Smooth muscle cell (in vitro differentiated cells): Measurements from ENCODE around the gene TDP1. TPM values are rescaled to one million over a fixed set of nuclear protein-coding genes. Genes with fewer than 3 reads are reported as not detected.

Source experiments
- DNase-seq: peaks from one replicate; lab custom pipeline; 2025; ENCODE audit not compliant: unreplicated experiment; lab: John Stamatoyannopoulos, UW
- H2AFZ ChIP-seq: fragments of 200-600 bp; sonication (generic); 2 replicates; pipeline ENCODE4 v1.6.0; 2016; ENCODE audit warnings: antibody characterized with exemption, low read depth, mild to moderate bottlenecking
- H3F3A ChIP-seq: fragments of 200-600 bp; sonication (generic); 2 replicates; pipeline ENCODE4 v1.6.0; 2017; ENCODE audit warnings: antibody characterized with exemption, low read depth
- H3K27ac ChIP-seq: fragments of 200-600 bp; sonication (generic); 2 replicates; pipeline ENCODE4 v1.5.1; 2016; ENCODE audit warnings: low read depth, mild to moderate bottlenecking
- H3K27me3 ChIP-seq: fragments of 200-600 bp; sonication (generic); 2 replicates; pipeline ENCODE4 v1.6.1; 2016; ENCODE audit warnings: low read depth, mild to moderate bottlenecking
- H3K36me3 ChIP-seq: fragments of 200-600 bp; sonication (generic); 2 replicates; pipeline ENCODE4 v1.5.1; 2016; ENCODE audit warnings: low read depth
- H3K4me1 ChIP-seq: fragments of 200-600 bp; sonication (generic); 2 replicates; pipeline ENCODE4 v1.5.1; 2016; ENCODE audit warnings: low read depth
- H3K4me2 ChIP-seq: fragments of 200-600 bp; sonication (generic); 2 replicates; pipeline ENCODE4 v1.6.0; 2016; ENCODE audit warnings: mild to moderate bottlenecking
- H3K4me3 ChIP-seq: fragments of 200-600 bp; sonication (generic); 2 replicates; pipeline ENCODE4 v1.5.1; 2016; ENCODE audit warnings: mild to moderate bottlenecking
- H3K79me2 ChIP-seq: fragments of 200-600 bp; sonication (generic); 2 replicates; pipeline ENCODE4 v1.6.0; 2016; ENCODE audit warnings: low read depth, mild to moderate bottlenecking
- H3K9ac ChIP-seq: fragments of 200-600 bp; sonication (generic); 2 replicates; pipeline ENCODE4 v1.6.0; 2016; ENCODE audit warnings: low read depth
- H3K9me3 ChIP-seq: fragments of 200-600 bp; sonication (generic); replicated peaks from 2 replicates; pipeline ENCODE4 v1.5.1; 2016; ENCODE audit warnings: low read depth
- H4K20me1 ChIP-seq: fragments of 200-600 bp; sonication (generic); 2 replicates; pipeline ENCODE4 v1.6.0; 2016; ENCODE audit warnings: low read depth
- CTCF ChIP-seq: fragments of 200-600 bp; sonication (generic); IDR thresholded peaks from 2 replicates; pipeline ENCODE4 v1.5.1; 2017; ENCODE audit warnings: borderline replicate concordance, mild to moderate bottlenecking, antibody characterized with exemption; ENCODE audit not compliant: insufficient read depth, poor library complexity, severe bottlenecking
- WGBS: methylation state at CpG from one replicate; pipeline ENCODE4 v1.1.7; 2016; ENCODE audit warnings: low lambda C conversion rate; 5-methylcytosine and 5-hydroxymethylcytosine counted together
- polyA plus RNA-seq: library from polyadenylated mRNA; unstranded; fragments of >200 nt; fragmentation: Nextera tagmentation; extraction: Ambion mirVana; gene quantifications from 2 replicates; pipeline ENCODE4 v1.2.1, GENCODE V29; 2016
- total RNA-seq: library from RNA; depleted of rRNA; stranded (reverse); fragments of >200 nt; gene quantifications from 2 replicates; pipeline ENCODE4 v1.2.3, GENCODE V29; 2014

TDP1 gene
- total and polyA plus RNA-seq, 2 experiments from 2014 or later = 10.0 to 22.3 TPM

GRCh38 chr14:90060312-90060964 is 104.7 kb downstream of the TDP1 start:
- H3K4me3 ChIP-seq = peak overlapping the region; percentile 57
- peak overlapping the region; percentile 59 for H2AFZ ChIP-seq
- no peaks in the 10 kb centered on the region for H4K20me1 ChIP-seq
- under 1% methylated on average over 60 of the region's 80 CpGs for WGBS
- no peak for DNase-seq
- TF ChIP-seq CTCF = peak; percentile 51
- H3K79me2 ChIP-seq = no peaks in the 10 kb centered on the region
- peak overlapping the region; percentile 82 for H3K4me2 ChIP-seq
- no peak overlapping the region for H3K27ac ChIP-seq
- H3K27me3 ChIP-seq = peaks cover 84% of the 10 kb centered on the region
- H3K4me1 ChIP-seq = peaks cover 12% of the 10 kb centered on the region
- no peaks in the 10 kb centered on the region for H3K36me3 ChIP-seq
- H3K9ac ChIP-seq = no peak overlapping the region
- no peaks in the 10 kb centered on the region for H3K9me3 ChIP-seq
- H3F3A ChIP-seq = no peaks in the 10 kb centered on the region

GRCh38 chr14:90060965-90061684 is 105.4 kb downstream of the TDP1 start:
- TF ChIP-seq CTCF = no peak
- Histone ChIP-seq H3K4me1 (peaks cover 12% of the 10 kb centered on the region), H3K79me2 (no peaks in the 10 kb centered on the region), H3K27ac (no peak overlapping the region), H2AFZ (peak overlapping the region; percentile 59), H3K4me2 (peak overlapping the region; percentile 82), H3F3A (no peaks in the 10 kb centered on the region), H3K4me3 (peak overlapping the region; percentile 57), H3K27me3 (peaks cover 85% of the 10 kb centered on the region), H3K9me3 (no peaks in the 10 kb centered on the region), H4K20me1 (no peaks in the 10 kb centered on the region), H3K9ac (no peak overlapping the region), H3K36me3 (no peaks in the 10 kb centered on the region)
- WGBS = 3% methylated on average over 54 of the region's 60 CpGs
- no peak for DNase-seq

GRCh38 chr14:90061685-90062126 is 106.0 kb downstream of the TDP1 start, which contains the start of gene KCNK13:
KCNK13 (plus strand) TSS chr14:90061994; CDS start chr14:90062206, 212 bp downstream.
- peaks cover 12% of the 10 kb centered on the region for H3K4me1 ChIP-seq
- no peak for DNase-seq
- TF ChIP-seq CTCF = no peak
- peak within 1 kb of the TSS; percentile 59 for H2AFZ ChIP-seq
- no peaks in the 10 kb centered on the region for H4K20me1 ChIP-seq
- peak within 1 kb of the TSS; percentile 82 for H3K4me2 ChIP-seq
- H3K4me3 ChIP-seq = peak within 1 kb of the TSS; percentile 57
- no peaks in the 10 kb centered on the region for H3K9me3 ChIP-seq
- H3K36me3 ChIP-seq = no peaks in the 10 kb centered on the region
- H3F3A ChIP-seq = no peaks in the 10 kb centered on the region
- H3K27ac ChIP-seq = no peak within 1 kb of the TSS
- 2% methylated on average over 33 of the region's 52 CpGs for WGBS
- no peak within 1 kb of the TSS for H3K9ac ChIP-seq
- H3K27me3 ChIP-seq = peaks cover 85% of the 10 kb centered on the region
- no peaks in the 10 kb centered on the region for H3K79me2 ChIP-seq
